GM21526 (cell line): ENCODE results near the gene CD96.
"Not testable (repeated sequence)": the region's sequence is repeated elsewhere in the genome, so short reads cannot be mapped to it uniquely, and the experiment has no call there.

ENCODE experiments used
- ATAC-seq: cut with Tn5 transposase; IDR thresholded peaks from one replicate; pipeline ENCODE4 v1.9.1; 2021; ENCODE audit warnings: moderate library complexity; ENCODE audit not compliant: unreplicated experiment, low FRiP score

The CD96 gene

DNA sequence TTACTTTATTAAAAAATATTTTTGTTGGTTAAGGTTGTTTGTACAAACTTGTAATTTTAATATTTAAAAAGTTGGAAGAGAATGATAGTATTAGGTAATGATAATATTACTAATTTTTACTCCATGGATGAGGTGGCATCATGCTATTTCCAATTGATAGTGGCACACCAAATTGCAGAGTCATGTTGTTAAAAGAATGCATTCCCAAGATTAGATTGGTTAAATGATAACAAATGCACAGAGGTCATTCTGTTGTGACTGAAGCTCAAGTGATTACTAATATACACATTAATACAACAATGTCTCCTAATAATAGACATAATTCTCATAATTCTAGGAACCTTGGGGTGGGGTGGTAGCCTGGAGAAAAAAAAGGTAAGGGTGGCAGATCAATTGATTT lies 126.3 kb downstream of the CD96 start:
- ATAC-seq, result no peak

DNA sequence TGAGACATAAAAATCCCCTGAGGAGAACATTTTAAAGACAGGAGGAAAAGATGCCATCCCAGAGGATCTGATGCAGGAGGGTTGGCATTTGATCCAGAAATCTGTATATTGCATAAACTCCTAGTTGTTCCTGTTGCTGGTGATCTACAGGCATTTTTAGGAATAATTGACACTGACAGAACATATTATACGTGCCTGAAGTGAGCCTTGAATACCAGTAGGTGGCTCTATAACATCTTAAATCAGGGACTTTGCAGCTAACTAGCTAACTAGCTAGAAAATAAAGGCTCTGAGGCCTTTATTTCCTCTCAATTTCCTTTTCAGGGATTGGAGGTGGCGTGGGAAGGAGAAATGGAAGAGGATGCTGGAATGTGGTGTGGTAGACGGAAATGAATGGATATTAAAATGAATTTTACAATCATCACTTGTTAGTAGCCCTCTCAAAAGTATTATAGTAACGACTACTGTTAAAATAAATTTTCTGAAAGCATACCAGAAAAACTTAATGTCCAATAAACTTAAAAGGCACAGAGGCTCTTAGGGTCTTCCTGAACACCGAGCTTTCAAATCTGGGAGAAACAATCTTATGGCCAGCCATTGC lies 127.0 kb downstream of the CD96 start:
- ATAC-seq, result peak; percentile 55

DNA sequence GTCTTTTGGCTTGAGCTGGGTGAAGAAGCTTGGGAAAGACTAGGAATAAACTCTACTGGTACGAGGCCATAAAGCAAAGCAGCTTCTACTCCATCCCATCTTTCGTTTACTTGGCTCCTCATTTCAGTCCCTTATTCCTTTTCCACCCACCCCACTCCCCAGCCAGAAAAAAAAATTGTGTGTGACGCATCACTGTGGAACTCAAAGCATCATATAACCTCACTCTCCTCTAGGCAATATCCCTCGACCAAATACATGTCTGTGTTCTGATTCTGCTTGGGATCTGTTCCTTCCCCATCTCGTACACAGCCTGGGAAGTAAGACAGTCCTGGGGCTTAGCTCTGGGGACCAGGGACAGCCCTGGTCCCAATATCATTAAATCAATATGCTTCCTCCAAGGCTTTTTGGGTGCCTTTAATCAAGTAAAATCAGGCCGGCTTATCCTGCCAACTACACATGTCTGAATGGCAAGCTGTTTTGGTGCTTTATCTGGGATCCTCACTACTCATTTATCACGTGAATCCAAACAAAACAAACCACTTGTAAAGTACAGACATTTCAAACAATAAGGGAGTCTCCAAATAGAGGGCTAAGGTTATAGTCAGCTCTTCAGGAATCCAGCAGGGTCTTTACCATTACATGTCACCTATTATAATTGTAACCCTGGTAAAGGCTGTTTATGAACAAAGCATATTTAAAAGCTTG lies 128.1 kb downstream of the CD96 start:
- ATAC-seq, result no peak

DNA sequence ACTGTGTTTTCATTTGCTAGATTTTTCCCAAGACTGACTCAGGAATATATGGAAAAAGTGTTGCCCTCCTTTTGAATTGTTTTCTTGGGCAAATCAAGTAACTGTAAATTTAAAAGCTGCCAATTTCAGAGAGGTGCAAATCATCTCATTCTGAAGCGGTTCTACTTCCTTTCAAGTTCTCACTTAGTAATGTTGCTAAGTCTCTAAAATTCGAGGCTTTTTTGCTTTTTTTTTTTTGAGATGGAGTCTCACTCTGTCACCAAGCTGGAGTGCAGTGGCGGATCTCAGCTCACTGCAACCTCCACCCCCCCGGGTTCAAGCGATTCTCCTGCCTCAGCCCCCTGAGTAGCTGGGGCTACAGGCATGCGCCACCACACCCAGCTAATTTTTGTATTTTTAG lies 130.5 kb downstream of the CD96 start:
- not testable (repeated sequence) for ATAC-seq

DNA sequence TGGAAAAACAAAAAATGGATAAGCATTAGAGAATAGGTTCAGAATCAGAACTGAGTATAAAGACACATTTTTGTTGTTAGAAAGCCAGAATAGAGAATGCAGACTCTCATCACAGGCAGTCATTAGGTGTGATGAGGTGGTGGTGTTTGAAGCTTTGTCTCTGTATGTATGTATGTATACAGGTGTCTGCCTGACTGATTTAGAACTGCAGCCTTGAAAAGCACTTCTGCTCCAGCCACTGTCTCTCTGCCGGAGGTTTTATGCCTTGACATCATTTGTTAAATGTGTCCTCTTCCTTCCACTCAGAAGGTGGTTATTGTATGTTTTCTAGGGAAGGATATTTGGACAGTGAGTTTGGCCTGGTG lies 133.8 kb downstream of the CD96 start:
- no peak for ATAC-seq

DNA sequence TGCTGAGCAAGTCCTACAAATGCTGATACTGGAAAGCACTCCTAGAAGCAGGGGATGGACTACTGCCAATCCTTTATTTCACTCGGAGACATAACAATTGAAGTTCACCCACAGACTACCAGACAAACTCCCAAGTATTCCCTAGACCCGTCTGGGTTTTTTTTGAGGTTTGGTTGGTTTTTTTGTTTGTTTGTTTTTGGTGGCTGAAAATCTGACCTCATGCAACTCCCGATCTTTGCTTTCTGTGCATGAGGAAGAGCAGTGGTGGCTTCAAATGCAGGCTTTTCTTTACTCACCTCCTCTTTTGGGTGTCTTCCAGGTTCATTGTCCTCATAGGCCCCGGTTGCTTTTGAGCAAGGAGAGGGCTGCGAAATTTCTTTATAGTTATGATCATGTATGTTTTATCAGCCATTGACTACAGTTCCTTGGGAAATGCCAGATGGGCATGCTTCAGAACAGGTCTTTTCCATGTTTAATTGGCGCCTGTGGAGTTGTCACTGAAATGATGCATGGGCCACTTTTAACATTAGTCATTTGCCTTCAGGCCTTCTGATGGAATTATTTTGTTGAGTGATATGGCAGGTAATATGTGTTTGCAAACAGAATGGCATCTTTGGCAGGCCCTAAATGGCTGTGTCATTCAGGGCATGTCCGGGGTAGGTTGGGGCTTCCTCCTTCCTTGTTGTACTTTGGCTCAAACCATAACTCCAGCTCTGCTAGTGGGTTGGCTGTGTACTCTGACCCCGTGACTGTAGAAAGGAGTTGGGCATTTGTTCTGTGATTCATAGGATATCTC lies 134.4 kb downstream of the CD96 start:
- no peak for ATAC-seq

DNA sequence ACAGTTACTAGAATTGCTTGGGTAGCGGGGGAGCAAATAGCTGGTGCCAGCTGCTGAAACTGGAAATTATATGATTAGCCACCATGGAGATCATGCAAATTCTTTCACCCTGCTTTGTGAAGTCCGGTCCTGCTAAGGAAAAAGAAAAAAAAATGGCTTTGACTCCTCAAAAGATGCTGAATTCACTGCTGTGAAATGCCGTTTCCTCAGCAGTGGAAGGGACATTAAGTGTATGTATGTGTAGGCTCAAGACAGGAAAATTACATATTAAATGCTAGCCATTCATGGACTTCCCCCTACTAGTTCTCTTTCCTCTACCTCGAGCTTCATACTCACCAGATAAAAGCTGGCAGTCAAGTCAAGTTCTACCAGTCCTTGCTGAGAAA lies 135.0 kb downstream of the CD96 start:
- no peak for ATAC-seq

DNA sequence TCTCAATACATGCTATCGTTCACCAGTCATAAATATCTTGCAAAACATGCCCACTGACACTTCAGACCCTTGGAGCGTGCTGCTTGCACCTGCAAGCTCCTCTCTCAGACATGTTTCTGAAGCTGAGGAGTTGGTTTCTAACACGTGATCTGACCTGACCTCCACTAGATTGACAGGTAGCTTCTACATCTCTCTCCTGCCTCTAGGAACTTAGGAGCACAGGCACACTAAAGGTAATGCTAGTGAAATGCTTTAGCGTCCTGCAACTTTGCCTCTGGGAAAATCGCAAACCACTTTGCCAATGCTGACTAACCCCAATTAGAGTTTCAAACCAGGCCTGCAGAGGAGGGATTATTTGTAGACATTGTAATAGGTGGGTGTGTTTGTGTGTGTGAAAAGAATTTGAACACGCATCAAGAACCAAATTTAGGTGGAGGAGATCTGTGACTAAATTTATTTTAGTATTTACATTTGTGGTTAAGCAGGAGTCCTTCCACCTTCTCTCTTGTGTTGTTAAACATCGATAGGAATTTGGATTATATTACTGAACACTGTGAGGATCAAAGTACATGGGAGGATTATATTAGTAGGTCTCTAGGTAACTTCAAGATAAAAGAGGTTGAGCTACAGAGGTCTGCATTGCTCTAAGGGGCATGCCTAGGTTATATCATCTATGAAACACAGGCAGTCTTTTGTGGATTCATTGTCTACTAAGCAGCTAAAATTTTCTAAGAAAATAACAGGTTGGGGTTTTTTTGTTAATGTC lies 139.8 kb downstream of the CD96 start:
- no peak for ATAC-seq

DNA sequence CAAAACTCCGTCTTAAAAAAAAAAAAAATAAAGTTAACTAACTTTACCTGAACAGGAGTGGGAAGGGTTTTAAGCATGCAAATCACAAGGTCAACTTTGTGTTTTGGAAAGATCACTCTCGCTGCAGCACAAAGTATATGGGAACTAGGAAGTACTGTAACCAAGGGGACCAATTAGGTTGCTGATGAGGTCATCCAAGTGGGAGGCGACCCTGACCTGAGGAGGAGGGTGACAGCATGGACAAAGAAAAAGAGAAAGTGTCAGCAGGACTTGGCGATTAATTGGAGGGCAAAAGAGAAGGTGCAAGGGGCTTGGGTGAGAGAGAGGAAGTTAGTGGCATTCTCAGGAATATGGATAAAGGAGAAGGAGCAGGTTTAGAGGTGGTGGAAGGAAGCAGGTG lies 142.6 kb downstream of the CD96 start:
- no peak for ATAC-seq

DNA sequence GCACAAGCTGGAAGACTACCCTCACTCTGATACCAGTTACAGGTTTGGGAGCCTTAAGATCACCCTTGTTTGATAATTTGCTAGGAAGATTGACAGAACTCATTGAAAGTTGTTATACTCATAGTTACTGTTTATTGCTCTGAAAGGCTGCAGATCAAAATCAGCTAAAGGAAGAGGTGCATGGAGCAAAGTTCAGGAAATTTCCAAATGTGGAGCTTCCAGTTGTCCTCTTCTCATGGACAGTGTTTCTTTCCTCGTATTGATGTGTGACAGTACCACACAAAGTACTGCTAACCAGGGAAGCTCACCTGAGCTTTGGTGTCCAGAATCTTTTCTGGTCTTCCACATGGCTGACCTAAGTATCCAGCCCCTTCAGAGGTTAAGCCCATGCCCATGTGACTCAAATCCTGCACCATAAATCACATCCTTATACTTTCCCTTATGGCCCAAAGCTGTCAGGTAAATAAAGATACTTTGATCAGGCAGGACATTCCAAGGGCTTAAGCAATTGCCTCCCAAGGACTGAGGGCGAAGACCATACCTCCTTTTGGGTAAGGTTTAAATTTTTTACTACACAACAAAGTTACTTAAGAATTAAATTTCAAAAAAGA lies 146.3 kb downstream of the CD96 start:
- ATAC-seq, result no peak

DNA sequence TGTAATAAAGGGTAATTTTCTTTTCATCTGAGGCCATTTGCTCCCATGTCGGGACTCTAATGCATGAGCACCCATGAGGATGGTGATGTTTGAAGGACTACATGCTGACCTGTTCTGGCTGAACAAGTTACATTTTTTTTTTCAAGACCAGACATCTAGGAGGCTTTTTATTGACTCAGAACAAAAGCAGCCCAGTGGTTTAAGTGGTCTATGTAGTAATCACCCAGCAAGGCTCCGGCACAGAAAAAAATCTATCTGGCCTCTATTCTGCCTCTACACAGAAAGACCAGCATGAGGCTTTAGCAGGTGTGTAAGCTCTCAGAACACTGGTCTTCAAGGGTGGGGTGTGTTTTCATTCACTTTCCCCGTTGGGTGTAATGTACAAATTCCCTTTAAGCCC lies 148.2 kb downstream of the CD96 start:
- ATAC-seq, result no peak

DNA sequence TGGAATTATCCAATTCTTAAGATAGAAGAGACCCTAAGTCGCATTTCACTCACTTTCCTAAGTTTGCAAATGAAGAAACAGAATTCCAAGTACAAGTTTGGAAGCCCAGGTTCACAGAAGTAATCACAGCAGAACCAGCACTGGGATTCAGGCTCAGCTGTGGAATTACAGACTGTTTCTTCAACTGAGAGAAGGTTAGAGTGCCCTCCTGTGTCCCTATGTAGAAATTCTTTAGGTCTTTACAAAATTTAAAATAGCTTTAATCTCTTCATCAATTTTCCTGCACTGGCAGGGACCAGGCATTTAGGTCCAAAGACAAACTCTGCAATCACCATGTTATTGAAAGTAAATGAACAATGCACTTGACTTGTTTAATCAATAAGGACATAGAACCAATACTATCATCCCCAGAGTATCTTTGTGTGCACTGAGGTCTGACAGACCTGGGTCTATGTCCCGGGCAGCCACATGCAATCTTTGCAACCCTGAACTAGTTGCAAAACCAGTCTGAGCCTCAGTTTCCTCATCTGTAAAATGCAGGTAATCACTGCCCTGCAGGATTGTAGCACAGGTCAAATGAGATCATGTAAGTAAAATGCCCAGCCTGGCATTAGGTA lies 149.4 kb downstream of the CD96 start:
- ATAC-seq, result no peak

DNA sequence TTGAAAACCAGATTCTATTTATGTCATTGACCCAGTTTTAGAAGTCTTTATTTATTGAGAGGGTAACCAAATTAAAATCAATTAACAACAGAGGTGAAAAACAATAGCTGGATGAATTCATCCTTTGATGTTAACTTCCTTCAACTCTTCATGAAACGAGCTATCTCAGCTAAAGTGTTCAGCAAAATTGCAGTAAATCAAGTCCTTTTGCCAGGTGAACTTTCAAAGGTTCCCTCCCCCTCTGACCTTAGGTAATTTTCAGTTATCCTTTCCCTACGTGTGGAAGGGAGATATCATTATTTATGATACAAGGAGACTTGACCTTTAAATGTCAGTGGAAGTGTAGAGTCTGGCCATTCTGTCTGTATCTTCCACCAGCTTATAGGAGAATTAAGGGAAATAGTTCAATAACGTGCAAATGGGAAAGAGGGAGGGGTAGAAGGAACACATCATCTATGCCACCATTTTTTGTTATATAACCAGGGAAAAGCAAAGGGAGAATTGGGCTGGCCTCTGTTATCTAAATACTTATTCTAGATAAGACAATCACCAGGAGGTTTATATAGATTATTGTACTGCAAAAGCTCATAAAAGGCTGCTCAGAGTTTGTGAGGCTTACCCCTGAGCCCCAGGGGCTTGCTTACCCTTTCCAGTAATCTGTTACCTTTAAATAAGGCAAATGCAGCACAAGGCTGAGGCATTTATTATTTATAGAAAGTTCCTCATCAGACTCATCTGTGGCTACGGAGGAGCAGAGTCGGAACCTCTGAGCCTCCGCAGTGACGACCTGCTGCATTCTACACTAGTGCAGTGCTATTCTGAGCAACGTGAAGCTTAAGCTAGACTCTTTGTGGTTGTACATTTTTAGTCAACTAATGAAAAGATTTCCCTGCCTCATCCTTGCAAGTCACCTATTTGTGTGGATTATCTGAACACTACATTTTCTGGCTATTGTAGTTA lies 150.9 kb downstream of the CD96 start:
- ATAC-seq, result peak; percentile 48

DNA sequence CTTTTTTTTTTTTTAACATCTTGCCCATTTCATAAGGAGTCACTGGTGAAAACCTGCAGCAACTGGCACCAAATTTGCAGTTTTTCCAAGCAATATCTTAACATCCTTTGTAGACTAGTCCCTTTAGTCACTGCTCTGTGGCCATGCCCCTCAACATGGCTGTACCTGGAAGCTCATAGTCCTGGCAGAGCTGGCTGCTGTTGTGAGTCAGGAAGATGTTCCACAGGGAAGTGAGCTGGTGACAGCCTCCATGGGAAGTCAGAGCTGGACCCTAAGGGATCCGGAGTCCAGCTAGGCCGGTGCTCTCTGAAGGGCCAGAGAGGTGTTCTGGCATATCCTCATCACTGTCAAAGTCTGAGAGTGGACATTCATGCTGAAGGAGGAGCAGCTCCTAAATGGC lies 152.5 kb downstream of the CD96 start:
- ATAC-seq, result no peak

DNA sequence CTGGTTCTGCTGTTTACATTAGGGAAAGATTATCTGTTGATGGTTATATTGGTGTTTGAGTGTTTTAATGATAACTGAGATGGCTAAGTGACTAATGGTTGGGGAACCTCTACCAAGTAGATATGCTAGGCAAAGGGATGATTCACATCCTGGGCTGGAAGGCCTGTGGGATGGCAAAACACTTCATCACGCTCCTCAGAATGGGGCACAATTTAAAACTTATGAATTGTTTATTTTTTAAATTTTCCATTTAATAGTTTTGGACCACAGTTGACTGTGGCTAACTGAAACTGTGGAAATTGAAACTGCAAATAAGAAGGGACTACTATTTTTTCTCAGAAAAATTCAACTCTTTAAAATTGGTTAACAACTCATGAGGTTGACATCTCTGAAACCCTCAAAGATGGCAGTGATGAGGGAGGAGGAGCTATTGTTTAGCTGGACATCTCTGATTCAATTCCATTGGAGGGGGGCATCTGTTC lies 153.7 kb downstream of the CD96 start:
- ATAC-seq, result no peak

DNA sequence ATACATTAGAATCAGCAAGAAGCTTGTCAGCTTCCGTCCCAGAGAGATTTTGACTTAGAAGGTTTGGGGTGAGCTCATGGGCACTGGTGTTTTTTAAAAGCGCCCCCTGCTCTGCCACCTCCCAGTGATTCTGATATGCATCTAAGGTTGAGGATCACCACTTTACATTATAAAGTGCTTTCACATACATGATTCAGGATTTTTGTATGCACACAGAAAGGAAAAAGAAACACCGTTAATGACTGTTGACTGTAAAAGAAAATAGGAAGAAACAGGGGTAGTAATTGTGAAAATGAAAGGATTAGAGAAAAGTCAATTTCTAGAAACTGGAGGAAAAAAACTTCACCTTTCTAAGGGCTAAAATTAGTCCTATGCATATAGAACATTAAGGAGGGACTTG lies 158.1 kb downstream of the CD96 start:
- no peak for ATAC-seq

DNA sequence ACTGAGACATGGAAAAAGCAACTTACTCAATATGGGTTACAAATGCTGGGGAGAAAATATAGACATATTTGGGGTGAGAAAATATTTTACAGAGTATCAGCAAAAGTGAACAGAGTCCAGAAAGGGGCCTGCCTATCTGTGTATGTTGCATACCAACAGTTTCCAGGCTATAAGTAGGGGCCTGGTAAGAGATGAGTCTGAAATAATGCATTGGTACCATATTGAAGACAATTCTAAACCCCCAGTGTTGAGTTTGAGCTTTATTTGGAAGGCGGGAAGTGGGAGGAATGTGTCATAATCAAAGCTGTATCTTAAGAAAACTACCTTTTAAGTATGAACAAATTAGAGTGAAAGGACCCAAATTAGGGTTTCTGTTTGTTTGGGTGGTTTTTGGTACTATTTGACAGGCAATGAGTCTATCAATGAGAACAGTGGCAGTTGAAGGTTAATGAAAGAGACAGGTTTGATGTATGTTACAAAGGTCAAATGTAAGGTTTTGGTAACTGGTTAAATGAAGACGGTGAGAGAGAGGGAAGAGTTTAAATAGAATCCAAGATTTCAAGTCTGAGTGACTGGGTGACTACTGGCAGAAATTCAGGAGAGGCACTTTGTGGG lies 159.4 kb downstream of the CD96 start:
- ATAC-seq, result no peak
